H1 (cell line): ENCODE results near the gene ARMC5. TPM values are rescaled to one million over a fixed set of nuclear protein-coding genes. Genes with fewer than 3 reads are reported as not detected.
"Not testable (repeated sequence)": the region's sequence is repeated elsewhere in the genome, so short reads cannot be mapped to it uniquely, and the experiment has no call there.

ENCODE experiments used
- CTCF ChIA-PET: fragments of 300-600 bp; sonication (Branson Sonifier 250); formaldehyde crosslinking; loops from one replicate; lab custom pipeline; 2021; ENCODE audit not compliant: partially characterized antibody; lab: Charles Lee
- POLR2A ChIA-PET: fragments of 300-600 bp; sonication (Branson Sonifier 250); formaldehyde crosslinking; loops from one replicate; lab custom pipeline; 2021; ENCODE audit warnings: inconsistent platforms; ENCODE audit not compliant: partially characterized antibody; lab: Charles Lee
- DNase-seq, 2 experiments: peaks; one replicate each; pipeline versions ENCODE4 v3.0.0 to v3.0.0-alpha.2; 2010 to 2022; ENCODE audit warnings: low spot score in 2 of 2, low read depth in 1 of 2, mixed read lengths in 1 of 2
- FAIRE-seq: peaks from 2 replicates; lab custom pipeline; 2011; peaks lifted over from hg19 to GRCh38; lab: Jason Lieb, UNC
- H2AFZ ChIP-seq: 2 replicates; pipeline ENCODE4 v1.8.1; 2012; ENCODE audit warnings: low read length, inconsistent platforms
- H2AK5ac ChIP-seq: 2 replicates; pipeline ENCODE4 v1.6.1; 2013; ENCODE audit warnings: low read depth, low read length
- H2BK120ac ChIP-seq: replicated peaks from 2 replicates; pipeline ENCODE3; 2013; ENCODE audit warnings: low read depth, low read length, inconsistent platforms
- H2BK12ac ChIP-seq: 2 replicates; pipeline ENCODE4 v1.6.1; 2013; ENCODE audit warnings: low read depth, low read length
- H2BK15ac ChIP-seq: 2 replicates; pipeline ENCODE4 v1.6.1; 2013; ENCODE audit warnings: low read length
- H2BK20ac ChIP-seq: 2 replicates; pipeline ENCODE4 v1.6.1; 2013; ENCODE audit warnings: low read length
- H2BK5ac ChIP-seq: 2 replicates; pipeline ENCODE4 v1.6.1; 2013; ENCODE audit warnings: low read depth, low read length
- H3K14ac ChIP-seq: 2 replicates; pipeline ENCODE4 v1.6.1; 2013; ENCODE audit warnings: inconsistent platforms; ENCODE audit not compliant: insufficient read length
- H3K18ac ChIP-seq: 2 replicates; pipeline ENCODE4 v1.6.1; 2013; ENCODE audit warnings: low read length; ENCODE audit errors: extremely low read depth
- H3K23ac ChIP-seq: 2 replicates; pipeline ENCODE4 v1.6.1; 2013; ENCODE audit warnings: inconsistent platforms; ENCODE audit not compliant: insufficient read length
- H3K23me2 ChIP-seq: 2 replicates; pipeline ENCODE4 v1.6.1; 2013; ENCODE audit warnings: low read depth, low read length
- H3K27ac ChIP-seq: 2 replicates; pipeline ENCODE4 v1.6.1; 2011; ENCODE audit warnings: low read depth, low read length, inconsistent platforms
- H3K27me3 ChIP-seq, 4 experiments: replicated peaks in 1 of 4; 1 replicate in 1 of 4; 2 replicates in 3 of 4; pipeline versions ENCODE4 v1.6.1 to v1.8.1; 2011 to 2013; ENCODE audit warnings: low read length in 3 of 4, mild to moderate bottlenecking in 3 of 4, inconsistent platforms in 2 of 4, mixed read lengths in 2 of 4, moderate library complexity in 1 of 4; ENCODE audit not compliant: control insufficient read depth in 3 of 4, insufficient read depth in 3 of 4; ENCODE audit errors: extremely low read depth in 1 of 4
- H3K36me3 ChIP-seq, 4 experiments: 2 replicates each; pipeline versions ENCODE4 v1.6.1 to v1.8.1; 2011 to 2013; ENCODE audit warnings: mild to moderate bottlenecking in 4 of 4, low read length in 3 of 4, moderate library complexity in 2 of 4, control low read depth in 1 of 4, inconsistent platforms in 1 of 4; ENCODE audit not compliant: insufficient read depth in 4 of 4, control insufficient read depth in 2 of 4
- H3K4ac ChIP-seq: replicated peaks from 2 replicates; pipeline ENCODE3; 2013; ENCODE audit warnings: low read length, low read depth, mixed read lengths, inconsistent platforms; ENCODE audit not compliant: insufficient read length
- H3K4me1 ChIP-seq, 4 experiments: replicated peaks in 1 of 4; 1 replicate in 1 of 4; 2 replicates in 3 of 4; pipeline versions ENCODE4 v1.6.1 to v1.8.1; 2011 to 2013; ENCODE audit warnings: low read length in 3 of 4, inconsistent platforms in 2 of 4, mixed read lengths in 1 of 4; ENCODE audit not compliant: insufficient read depth in 4 of 4, control insufficient read depth in 3 of 4
- H3K4me2 ChIP-seq, 2 experiments: 2 replicates each; pipeline versions ENCODE4 v1.6.1 to v1.8.1; 2011 to 2013; ENCODE audit warnings: low read depth in 2 of 2, low read length in 2 of 2, control low read depth in 1 of 2, inconsistent platforms in 1 of 2, mild to moderate bottlenecking in 1 of 2; ENCODE audit not compliant: insufficient read depth in 1 of 2
- H3K4me3 ChIP-seq, 4 experiments: fragments of 200-600, 300-600 bp in 1 of 4; sonication (generic), shearing (Covaris generic), sonication (Bioruptor Twin) in 1 of 4; 2 replicates each; pipeline versions ENCODE4 v1.5.1 to v1.8.1; 2011 to 2016; ENCODE audit warnings: low read length in 4 of 4, low read depth in 3 of 4, control low read depth in 2 of 4, inconsistent platforms in 2 of 4, mild to moderate bottlenecking in 2 of 4, mixed read lengths in 1 of 4, moderate library complexity in 1 of 4; ENCODE audit not compliant: insufficient read depth in 2 of 4; ENCODE audit errors: extremely low read depth in 1 of 4
- H3K56ac ChIP-seq: replicated peaks from 2 replicates; pipeline ENCODE3; 2013; ENCODE audit warnings: low read depth, mild to moderate bottlenecking, mixed read lengths, low read length, inconsistent platforms; ENCODE audit not compliant: insufficient read length
- H3K79me1 ChIP-seq: 2 replicates; pipeline ENCODE4 v1.6.1; 2013; ENCODE audit warnings: low read depth, low read length, control low read depth
- H3K79me2 ChIP-seq, 2 experiments: 2 replicates each; pipeline versions ENCODE4 v1.6.1 to v1.8.1; 2012 to 2013; ENCODE audit warnings: low read length in 2 of 2, mild to moderate bottlenecking in 2 of 2, inconsistent platforms in 1 of 2; ENCODE audit not compliant: insufficient read depth in 2 of 2, control insufficient read depth in 1 of 2
- H3K9ac ChIP-seq, 4 experiments: replicated peaks in 1 of 4; 1 replicate in 1 of 4; 2 replicates in 3 of 4; pipeline versions ENCODE4 v1.6.1 to v1.8.1; 2011 to 2013; ENCODE audit warnings: low read depth in 3 of 4, low read length in 3 of 4, control low read depth in 2 of 4, mild to moderate bottlenecking in 2 of 4, moderate library complexity in 2 of 4, inconsistent platforms in 1 of 4; ENCODE audit errors: extremely low read depth in 1 of 4
- H3K9me3 ChIP-seq, 2 experiments: 2 replicates each; pipeline versions ENCODE4 v1.6.1 to v1.8.1; 2012 to 2013; ENCODE audit warnings: mild to moderate bottlenecking in 2 of 2, moderate library complexity in 2 of 2, control low read depth in 1 of 2, inconsistent platforms in 1 of 2, low read depth in 1 of 2, low read length in 1 of 2, mixed read lengths in 1 of 2; ENCODE audit not compliant: insufficient read depth in 2 of 2
- H4K20me1 ChIP-seq, 2 experiments: replicated peaks in 1 of 2; 2 replicates each; pipeline versions ENCODE3 to v1.8.1; 2011 to 2013; ENCODE audit warnings: inconsistent platforms in 2 of 2, low read length in 2 of 2, mild to moderate bottlenecking in 1 of 2; ENCODE audit not compliant: insufficient read depth in 2 of 2, control insufficient read depth in 1 of 2
- H4K5ac ChIP-seq: 2 replicates; pipeline ENCODE4 v1.6.1; 2013; ENCODE audit warnings: low read length, low read depth, mixed read lengths, inconsistent platforms; ENCODE audit not compliant: insufficient read length
- H4K8ac ChIP-seq: 2 replicates; pipeline ENCODE4 v1.8.0; 2013; ENCODE audit warnings: mild to moderate bottlenecking, moderate library complexity, low read length, inconsistent platforms; ENCODE audit not compliant: insufficient read depth; ENCODE audit errors: extremely low read depth
- H4K91ac ChIP-seq: replicated peaks from 2 replicates; pipeline ENCODE3; 2013; ENCODE audit warnings: low read length, mixed read lengths, inconsistent platforms; ENCODE audit not compliant: insufficient read length
- WGBS, 2 experiments: shearing (Covaris generic) in 1 of 2; methylation state at CpG; one replicate each; pipeline versions ENCODE4 v1.1.6 to v1.1.7; 2013 to 2015; ENCODE audit warnings: low lambda C conversion rate in 2 of 2, mixed read lengths in 2 of 2, inconsistent platforms in 1 of 2, low coverage in 1 of 2, missing lambda C conversion rate in 1 of 2; ENCODE audit not compliant: insufficient replicate concordance in 2 of 2, insufficient coverage in 1 of 2, insufficient read length in 1 of 2; ENCODE audit errors: extremely low coverage in 1 of 2, missing lambda C conversion rate in 1 of 2; 5-methylcytosine and 5-hydroxymethylcytosine counted together
- polyA plus RNA-seq, 7 experiments: library from polyadenylated mRNA; depleted of rRNA in 3 of 7; stranded (reverse) in 5 of 7; unstranded in 2 of 7; fragments of >200 nt in 5 of 7; fragments of 200-250 nt in 2 of 7; gene quantifications; 1 replicate in 5 of 7; 2 replicates in 1 of 7; 4 replicates in 1 of 7; pipeline versions ENCODE4 v1.2.1 to v1.2.3, GENCODE V29; 2011 to 2013; ENCODE audit warnings: missing spikeins in 2 of 7, mixed read lengths in 2 of 7
- total RNA-seq: library from RNA; stranded (reverse); fragmentation: NEBNext Ultra II Directional; extraction: Animal tissue kit (Norgen Biotek cat#: 25700); gene quantifications from 2 replicates; pipeline ENCODE4 v1.2.1, GENCODE V29; 2021

The ARMC5 gene
- total and polyA plus RNA-seq, 2 of the 8 experiments (the other 6 are each of a cell fraction or from before 2014, with no cell fraction given): 7.8 to 8.7 TPM

GRCh38 chr16:31503555-31503954 lies 44.3 kb downstream of the ARMC5 start:
- DNase-seq, H3K4ac ChIP-seq, H3K23me2 ChIP-seq, H3K79me2 ChIP-seq, H3K4me1 ChIP-seq, H3K18ac ChIP-seq, H4K5ac ChIP-seq, H2BK12ac ChIP-seq, H3K36me3 ChIP-seq, H3K56ac ChIP-seq, H3K23ac ChIP-seq, H2BK5ac ChIP-seq, H2AK5ac ChIP-seq, H3K79me1 ChIP-seq, H2BK120ac ChIP-seq, H3K9me3 ChIP-seq, H3K4me2 ChIP-seq, H3K27me3 ChIP-seq, H3K9ac ChIP-seq, H2BK15ac ChIP-seq, FAIRE-seq, H4K8ac ChIP-seq, H3K27ac ChIP-seq, H4K20me1 ChIP-seq, H2AFZ ChIP-seq, H4K91ac ChIP-seq, H3K4me3 ChIP-seq, H2BK20ac ChIP-seq, H3K14ac ChIP-seq: not testable (repeated sequence)
- ChIA-PET CTCF (interaction anchor here (0.7 to 1.6 kb wide), 5 partner anchors 8 to 207 kb away, joined by 3 to 7 read pairs (median 3); no protein-coding TSS in a partner anchor), POLR2A (interaction anchor here (1.1 to 10.6 kb wide), 2 partner anchors 15 to 25 kb away, joined by 3 to 69 read pairs; no protein-coding TSS in a partner anchor)
- 87% methylated on average over 8 of the region's 8 CpGs; no CpG with 5 or more reads in 1 of the 2 experiments for WGBS, 2 experiments
